Smooth muscle cell (in vitro differentiated cells): ENCODE data around the gene ZNF319. TPM values are rescaled to one million over a fixed set of nuclear protein-coding genes. Genes with fewer than 3 reads are reported as not detected.

ENCODE experiments used
- DNase-seq: peaks from one replicate; lab custom pipeline; 2025; ENCODE audit not compliant: unreplicated experiment; lab: John Stamatoyannopoulos, UW
- H2AFZ ChIP-seq: fragments of 200-600 bp; sonication (generic); 2 replicates; pipeline ENCODE4 v1.6.0; 2016; ENCODE audit warnings: antibody characterized with exemption, low read depth, mild to moderate bottlenecking
- H3F3A ChIP-seq: fragments of 200-600 bp; sonication (generic); 2 replicates; pipeline ENCODE4 v1.6.0; 2017; ENCODE audit warnings: antibody characterized with exemption, low read depth
- H3K27ac ChIP-seq: fragments of 200-600 bp; sonication (generic); 2 replicates; pipeline ENCODE4 v1.5.1; 2016; ENCODE audit warnings: low read depth, mild to moderate bottlenecking
- H3K27me3 ChIP-seq: fragments of 200-600 bp; sonication (generic); 2 replicates; pipeline ENCODE4 v1.6.1; 2016; ENCODE audit warnings: low read depth, mild to moderate bottlenecking
- H3K36me3 ChIP-seq: fragments of 200-600 bp; sonication (generic); 2 replicates; pipeline ENCODE4 v1.5.1; 2016; ENCODE audit warnings: low read depth
- H3K4me1 ChIP-seq: fragments of 200-600 bp; sonication (generic); 2 replicates; pipeline ENCODE4 v1.5.1; 2016; ENCODE audit warnings: low read depth
- H3K4me2 ChIP-seq: fragments of 200-600 bp; sonication (generic); 2 replicates; pipeline ENCODE4 v1.6.0; 2016; ENCODE audit warnings: mild to moderate bottlenecking
- H3K4me3 ChIP-seq: fragments of 200-600 bp; sonication (generic); 2 replicates; pipeline ENCODE4 v1.5.1; 2016; ENCODE audit warnings: mild to moderate bottlenecking
- H3K79me2 ChIP-seq: fragments of 200-600 bp; sonication (generic); 2 replicates; pipeline ENCODE4 v1.6.0; 2016; ENCODE audit warnings: low read depth, mild to moderate bottlenecking
- H3K9ac ChIP-seq: fragments of 200-600 bp; sonication (generic); 2 replicates; pipeline ENCODE4 v1.6.0; 2016; ENCODE audit warnings: low read depth
- H3K9me3 ChIP-seq: fragments of 200-600 bp; sonication (generic); replicated peaks from 2 replicates; pipeline ENCODE4 v1.5.1; 2016; ENCODE audit warnings: low read depth
- H4K20me1 ChIP-seq: fragments of 200-600 bp; sonication (generic); 2 replicates; pipeline ENCODE4 v1.6.0; 2016; ENCODE audit warnings: low read depth
- CTCF ChIP-seq: fragments of 200-600 bp; sonication (generic); IDR thresholded peaks from 2 replicates; pipeline ENCODE4 v1.5.1; 2017; ENCODE audit warnings: borderline replicate concordance, mild to moderate bottlenecking, antibody characterized with exemption; ENCODE audit not compliant: insufficient read depth, poor library complexity, severe bottlenecking
- WGBS: methylation state at CpG from one replicate; pipeline ENCODE4 v1.1.7; 2016; ENCODE audit warnings: low lambda C conversion rate; 5-methylcytosine and 5-hydroxymethylcytosine counted together
- polyA plus RNA-seq: library from polyadenylated mRNA; unstranded; fragments of >200 nt; fragmentation: Nextera tagmentation; extraction: Ambion mirVana; gene quantifications from 2 replicates; pipeline ENCODE4 v1.2.1, GENCODE V29; 2016
- total RNA-seq: library from RNA; depleted of rRNA; stranded (reverse); fragments of >200 nt; gene quantifications from 2 replicates; pipeline ENCODE4 v1.2.3, GENCODE V29; 2014

ZNF319 gene
- total and polyA plus RNA-seq, 2 experiments from 2014 or later = 3.1 to 4.0 TPM

DNA sequence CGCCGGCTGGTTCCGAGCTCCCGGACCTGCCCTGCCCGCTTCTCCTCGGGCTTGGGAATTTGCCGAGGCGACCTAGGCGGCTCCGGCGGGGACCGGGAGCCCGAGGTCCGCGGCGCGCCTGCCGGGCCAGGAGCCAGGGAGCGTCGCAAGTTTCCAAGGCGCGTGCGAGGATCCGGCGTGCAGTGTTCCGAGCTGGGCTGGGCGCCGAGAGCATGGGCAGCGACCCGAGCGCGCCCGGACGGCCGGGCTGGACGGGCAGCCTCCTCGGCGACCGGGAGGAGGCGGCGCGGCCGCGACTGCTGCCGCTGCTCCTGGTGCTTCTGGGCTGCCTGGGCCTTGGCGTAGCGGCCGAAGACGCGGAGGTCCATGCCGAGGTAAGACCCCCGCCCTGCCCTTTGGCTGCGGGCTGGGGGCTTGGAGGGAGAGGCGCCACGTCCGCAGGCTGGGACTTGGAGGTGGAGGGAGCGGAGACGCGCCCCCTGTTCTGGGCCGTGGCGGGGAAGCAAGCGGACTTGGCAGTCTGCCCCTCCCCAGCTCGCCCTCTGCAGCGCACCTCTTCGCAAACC, 25.8 kb upstream of the ZNF319 start:
- no peak for DNase-seq
- Histone ChIP-seq H3F3A (no peaks in the 10 kb centered on the region), H3K4me3 (peak overlapping the region; percentile 86), H3K79me2 (no peaks in the 10 kb centered on the region), H3K27me3 (peaks cover 8% of the 10 kb centered on the region), H2AFZ (peak overlapping the region; percentile 87), H3K9ac (no peak overlapping the region), H3K4me1 (peaks cover 12% of the 10 kb centered on the region), H3K27ac (no peak overlapping the region), H3K36me3 (no peaks in the 10 kb centered on the region), H3K9me3 (no peaks in the 10 kb centered on the region), H4K20me1 (no peaks in the 10 kb centered on the region), H3K4me2 (peak overlapping the region; percentile 97)
- under 1% methylated on average over 57 of the region's 65 CpGs for WGBS
- no peak for TF ChIP-seq CTCF

- no peak for DNase-seq
Observed at GRCh38 chr16:58025351-58026138, 25.1 kb upstream of the ZNF319 start, which contains the start of gene MMP15. TSS of gene MMP15 (plus strand) at chr16:58025754. CDS start at chr16:58026351, 597 bp downstream.

DNA sequence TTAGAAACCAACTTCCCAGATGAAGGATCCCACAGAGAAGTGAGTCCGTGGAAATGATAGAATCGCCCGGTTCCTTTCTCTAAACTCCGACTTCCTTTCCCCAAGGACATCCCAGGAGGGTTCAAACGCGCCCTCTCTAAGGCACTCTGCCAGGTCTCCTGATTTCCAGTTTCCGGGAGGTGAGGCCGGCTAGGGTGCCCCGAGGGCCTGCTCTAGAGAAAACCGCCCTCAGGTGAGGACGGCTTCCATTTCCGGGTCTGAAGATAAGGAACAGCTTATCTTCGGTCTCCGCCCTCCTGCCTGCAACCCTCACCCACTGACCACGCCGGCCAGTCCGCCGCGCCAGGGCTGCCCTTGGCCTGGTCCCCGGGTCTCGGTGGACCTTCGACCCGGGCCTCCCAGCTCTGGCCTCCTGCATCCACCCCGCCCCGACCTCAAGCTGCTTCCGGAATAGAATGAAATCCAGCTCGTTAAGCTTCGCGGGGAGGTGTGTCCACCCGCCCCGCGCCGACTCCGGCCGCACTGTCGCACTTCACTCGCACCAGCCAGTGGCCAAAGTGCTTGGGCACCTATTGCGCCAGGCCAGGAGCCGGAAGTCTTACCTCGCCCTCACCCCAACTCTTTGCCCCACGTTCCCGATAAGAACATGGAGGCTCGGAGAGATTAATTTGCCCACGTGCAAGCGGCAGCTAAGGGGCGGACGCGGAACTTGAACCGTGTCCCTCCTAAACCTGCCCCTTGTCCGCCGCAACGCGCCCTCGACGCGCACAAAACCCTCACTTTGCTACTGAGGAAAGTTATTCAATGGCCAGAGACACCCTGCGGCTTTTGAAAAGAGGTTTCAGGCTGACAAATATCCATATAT, 24.2 kb upstream of the ZNF319 start:
- Histone ChIP-seq H3K4me3 (peak overlapping the region; percentile 86), H2AFZ (peak overlapping the region; percentile 87), H4K20me1 (no peaks in the 10 kb centered on the region), H3F3A (no peaks in the 10 kb centered on the region), H3K4me2 (peak overlapping the region; percentile 97), H3K27ac (no peak overlapping the region), H3K9ac (no peak overlapping the region), H3K36me3 (no peaks in the 10 kb centered on the region), H3K4me1 (peaks cover 12% of the 10 kb centered on the region), H3K9me3 (no peaks in the 10 kb centered on the region), H3K27me3 (peaks cover 8% of the 10 kb centered on the region), H3K79me2 (no peaks in the 10 kb centered on the region)
- 9% methylated on average over 57 of the region's 57 CpGs for WGBS
- no peak for DNase-seq
- TF ChIP-seq CTCF = no peak

More at GRCh38 chr16:58025351-58026138, 25.1 kb upstream of the ZNF319 start, which contains the start of gene MMP15:
- H3K79me2 ChIP-seq = no peaks in the 10 kb centered on the region
- H3K27ac ChIP-seq = no peak within 1 kb of the TSS
- peak within 1 kb of the TSS; percentile 86 for H3K4me3 ChIP-seq
- peaks cover 8% of the 10 kb centered on the region for H3K27me3 ChIP-seq
- TF ChIP-seq CTCF = no peak
- peak within 1 kb of the TSS; percentile 87 for H2AFZ ChIP-seq
- H4K20me1 ChIP-seq = no peaks in the 10 kb centered on the region
- under 1% methylated on average over 58 of the region's 90 CpGs for WGBS
- H3K4me2 ChIP-seq = peak within 1 kb of the TSS; percentile 97
- H3K4me1 ChIP-seq = peaks cover 12% of the 10 kb centered on the region
- H3K36me3 ChIP-seq = no peaks in the 10 kb centered on the region
- H3F3A ChIP-seq = no peaks in the 10 kb centered on the region
- H3K9me3 ChIP-seq = no peaks in the 10 kb centered on the region
- no peak within 1 kb of the TSS for H3K9ac ChIP-seq
